ENCODE results near the gene DRP2.
"Not testable (repeated sequence)": the region's sequence is repeated elsewhere in the genome, so short reads cannot be mapped to it uniquely, and the experiment has no call there.

DRP2 gene, protein sequence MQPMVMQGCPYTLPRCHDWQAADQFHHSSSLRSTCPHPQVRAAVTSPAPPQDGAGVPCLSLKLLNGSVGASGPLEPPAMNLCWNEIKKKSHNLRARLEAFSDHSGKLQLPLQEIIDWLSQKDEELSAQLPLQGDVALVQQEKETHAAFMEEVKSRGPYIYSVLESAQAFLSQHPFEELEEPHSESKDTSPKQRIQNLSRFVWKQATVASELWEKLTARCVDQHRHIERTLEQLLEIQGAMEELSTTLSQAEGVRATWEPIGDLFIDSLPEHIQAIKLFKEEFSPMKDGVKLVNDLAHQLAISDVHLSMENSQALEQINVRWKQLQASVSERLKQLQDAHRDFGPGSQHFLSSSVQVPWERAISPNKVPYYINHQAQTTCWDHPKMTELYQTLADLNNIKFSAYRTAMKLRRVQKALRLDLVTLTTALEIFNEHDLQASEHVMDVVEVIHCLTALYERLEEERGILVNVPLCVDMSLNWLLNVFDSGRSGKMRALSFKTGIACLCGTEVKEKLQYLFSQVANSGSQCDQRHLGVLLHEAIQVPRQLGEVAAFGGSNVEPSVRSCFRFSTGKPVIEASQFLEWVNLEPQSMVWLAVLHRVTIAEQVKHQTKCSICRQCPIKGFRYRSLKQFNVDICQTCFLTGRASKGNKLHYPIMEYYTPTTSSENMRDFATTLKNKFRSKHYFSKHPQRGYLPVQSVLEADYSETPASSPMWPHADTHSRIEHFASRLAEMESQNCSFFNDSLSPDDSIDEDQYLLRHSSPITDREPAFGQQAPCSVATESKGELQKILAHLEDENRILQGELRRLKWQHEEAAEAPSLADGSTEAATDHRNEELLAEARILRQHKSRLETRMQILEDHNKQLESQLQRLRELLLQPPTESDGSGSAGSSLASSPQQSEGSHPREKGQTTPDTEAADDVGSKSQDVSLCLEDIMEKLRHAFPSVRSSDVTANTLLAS

DNA sequence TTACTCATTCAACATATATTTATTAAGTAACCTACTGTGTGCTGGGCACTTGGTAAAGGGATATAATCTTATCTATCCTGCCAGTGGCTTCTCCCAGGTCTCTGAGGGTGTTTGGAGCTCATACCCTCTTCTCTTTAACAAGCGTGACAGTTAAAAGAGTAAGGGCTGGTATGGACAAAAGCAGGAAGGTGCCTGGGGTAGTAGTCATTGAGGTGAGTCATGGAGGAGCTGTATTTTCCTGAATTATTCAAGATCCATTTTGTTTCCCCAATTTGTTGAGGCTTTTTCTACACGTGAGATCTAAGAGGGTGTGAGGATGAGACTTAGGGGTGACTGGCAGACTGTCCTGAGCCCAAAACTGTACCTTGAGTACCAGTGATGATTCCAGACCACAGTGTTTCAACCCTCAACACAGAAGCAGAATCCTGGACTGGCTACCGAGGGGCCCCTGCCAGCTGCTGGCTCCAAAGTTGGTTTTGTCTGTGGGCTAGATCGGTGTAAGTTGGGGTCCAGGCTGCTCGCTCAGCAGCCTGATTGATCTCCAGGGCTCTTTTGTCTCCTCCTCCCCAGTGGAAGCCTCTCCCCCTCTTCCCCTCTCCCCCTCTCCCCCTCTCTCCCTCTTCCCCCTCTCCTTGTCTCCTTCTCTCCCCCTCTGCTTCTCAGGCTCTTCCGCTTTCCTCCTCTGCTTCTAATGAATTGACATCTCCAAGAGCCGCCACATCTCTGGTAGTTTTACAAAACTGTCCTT, at the start of gene DRP2:
Gene DRP2, plus strand, starts transcription at position 671 of the 748 bp plus-strand sequence. CDS start 11,862 bp downstream, outside the sequence.
- H3K27ac ChIP-seq = no peak within 1 kb of the TSS
- H3K4me3 ChIP-seq (ENCODE audit: low read depth, low read length) = no peak within 1 kb of the TSS
- no peaks in the 10 kb centered on the region for H3K36me3 ChIP-seq
- TF ChIP-seq, protein P1, sequence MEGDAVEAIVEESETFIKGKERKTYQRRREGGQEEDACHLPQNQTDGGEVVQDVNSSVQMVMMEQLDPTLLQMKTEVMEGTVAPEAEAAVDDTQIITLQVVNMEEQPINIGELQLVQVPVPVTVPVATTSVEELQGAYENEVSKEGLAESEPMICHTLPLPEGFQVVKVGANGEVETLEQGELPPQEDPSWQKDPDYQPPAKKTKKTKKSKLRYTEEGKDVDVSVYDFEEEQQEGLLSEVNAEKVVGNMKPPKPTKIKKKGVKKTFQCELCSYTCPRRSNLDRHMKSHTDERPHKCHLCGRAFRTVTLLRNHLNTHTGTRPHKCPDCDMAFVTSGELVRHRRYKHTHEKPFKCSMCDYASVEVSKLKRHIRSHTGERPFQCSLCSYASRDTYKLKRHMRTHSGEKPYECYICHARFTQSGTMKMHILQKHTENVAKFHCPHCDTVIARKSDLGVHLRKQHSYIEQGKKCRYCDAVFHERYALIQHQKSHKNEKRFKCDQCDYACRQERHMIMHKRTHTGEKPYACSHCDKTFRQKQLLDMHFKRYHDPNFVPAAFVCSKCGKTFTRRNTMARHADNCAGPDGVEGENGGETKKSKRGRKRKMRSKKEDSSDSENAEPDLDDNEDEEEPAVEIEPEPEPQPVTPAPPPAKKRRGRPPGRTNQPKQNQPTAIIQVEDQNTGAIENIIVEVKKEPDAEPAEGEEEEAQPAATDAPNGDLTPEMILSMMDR (IDR thresholded peaks at IDR 0.05; ENCODE audit: low read depth, low read length) = no peak
- DNase-seq = no peak
- H3K27me3 ChIP-seq (ENCODE audit: insufficient read depth, low read depth, severe bottlenecking) = peaks cover 13% of the 10 kb centered on the region
- H3K9me3 ChIP-seq (ENCODE audit: severe bottlenecking) = no peaks in the 10 kb centered on the region

DNA sequence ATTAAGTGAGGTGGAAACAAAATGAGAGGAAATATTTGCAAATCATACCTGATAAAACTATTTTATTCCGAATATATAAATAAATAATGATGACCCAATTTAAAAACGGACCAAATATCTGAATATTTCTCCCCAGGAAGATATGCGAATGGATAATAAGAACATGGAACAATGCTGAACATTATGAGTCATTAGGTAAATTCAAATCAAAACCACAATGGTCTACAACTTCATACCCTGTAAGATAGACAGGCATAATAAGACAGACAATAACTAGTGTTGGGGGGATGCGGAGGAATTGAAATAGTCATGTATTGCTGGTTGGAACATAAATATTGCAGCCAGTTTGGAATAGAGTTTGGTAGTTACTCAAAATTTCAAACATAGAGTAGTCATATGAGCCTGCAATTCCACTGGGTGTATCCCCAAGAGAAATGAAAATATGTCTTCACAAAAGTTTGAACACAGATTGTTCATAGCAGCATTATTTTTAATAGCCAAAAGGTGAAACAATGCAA, 47.6 kb upstream of the DRP2 start:
- DNase-seq = no peak
- Histone ChIP-seq H3K36me3 (no peaks in the 10 kb centered on the region), H3K27ac (no peak overlapping the region), H3K9me3 (ENCODE audit: severe bottlenecking) (no peaks in the 10 kb centered on the region), H3K4me3 (ENCODE audit: low read depth, low read length) (no peak overlapping the region), H3K27me3 (ENCODE audit: insufficient read depth, low read depth, severe bottlenecking) (peaks cover 2% of the 10 kb centered on the region)
- TF ChIP-seq, protein P1 (IDR thresholded peaks at IDR 0.05; ENCODE audit: low read depth, low read length) = no peak

DNA sequence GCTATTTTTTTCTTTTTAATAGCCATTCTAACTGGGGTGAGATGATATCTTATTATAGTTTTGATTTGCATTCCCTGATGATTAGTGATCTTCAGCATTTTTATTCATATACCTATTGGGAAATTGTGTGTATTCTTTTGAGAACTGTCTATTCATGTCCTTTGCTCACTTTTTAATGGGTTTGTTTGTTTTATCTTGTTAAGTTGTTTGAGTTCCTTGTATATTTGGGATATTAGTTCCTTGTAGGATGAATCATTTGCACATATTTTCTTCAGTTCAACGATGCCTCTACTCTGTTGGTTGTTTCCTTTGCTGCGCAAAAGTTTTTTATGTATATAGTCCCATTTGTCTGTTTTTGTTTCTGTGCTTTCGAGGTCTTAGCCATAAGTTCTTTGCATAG, 43.1 kb upstream of the DRP2 start:
- TF ChIP-seq, protein P1 (IDR thresholded peaks at IDR 0.05; ENCODE audit: low read depth, low read length) = no peak
- Histone ChIP-seq H3K4me3 (ENCODE audit: low read depth, low read length) (no peak overlapping the region), H3K9me3 (ENCODE audit: severe bottlenecking) (no peaks in the 10 kb centered on the region), H3K27ac (no peak overlapping the region), H3K36me3 (no peaks in the 10 kb centered on the region), H3K27me3 (ENCODE audit: insufficient read depth, low read depth, severe bottlenecking) (peaks cover 4% of the 10 kb centered on the region)
- no peak for DNase-seq

DNA sequence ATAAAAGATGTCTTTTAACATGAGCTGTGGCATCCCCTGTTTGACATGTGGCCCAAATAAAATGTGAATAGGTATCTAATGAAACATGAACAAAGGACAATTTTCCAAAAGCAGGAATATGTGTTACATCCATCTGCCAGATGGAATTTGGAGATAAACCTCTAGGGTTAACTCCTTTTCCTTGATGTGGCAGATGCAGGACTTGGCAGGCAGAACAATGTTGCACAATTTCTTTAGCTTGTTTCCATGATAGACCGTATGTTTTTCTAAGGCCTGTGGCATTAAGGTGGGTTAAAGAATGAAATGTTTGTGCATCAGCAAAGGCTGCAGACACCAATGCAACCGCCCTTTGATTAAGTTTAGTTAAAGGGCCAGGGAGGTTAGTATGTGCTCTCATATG, 34.7 kb upstream of the DRP2 start:
- H3K4me3 ChIP-seq (ENCODE audit: low read depth, low read length); H3K27ac ChIP-seq; H3K9me3 ChIP-seq (ENCODE audit: severe bottlenecking); H3K27me3 ChIP-seq (ENCODE audit: insufficient read depth, low read depth, severe bottlenecking); DNase-seq; H3K36me3 ChIP-seq: not testable (repeated sequence)

DNA sequence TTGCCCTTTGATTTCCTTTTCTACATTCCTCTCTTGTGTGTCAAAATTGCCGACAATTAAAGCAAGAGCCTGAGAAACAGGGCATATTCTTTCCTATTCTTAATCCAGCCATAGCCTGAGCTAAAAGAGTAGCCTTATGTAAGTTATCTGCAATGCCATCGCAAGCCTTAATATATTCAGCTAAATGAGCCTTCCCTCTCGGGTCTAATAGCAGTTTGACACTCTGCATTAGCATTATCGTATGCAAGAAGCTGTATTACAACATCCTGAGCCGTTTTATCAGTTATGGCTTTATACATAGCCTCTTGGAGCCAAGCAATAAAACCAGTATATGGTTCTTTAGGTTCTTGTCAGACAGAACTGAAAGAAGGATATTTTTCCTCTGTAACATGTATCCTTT, 31.6 kb upstream of the DRP2 start:
- not testable (repeated sequence) for H3K27ac ChIP-seq; H3K9me3 ChIP-seq (ENCODE audit: severe bottlenecking); H3K36me3 ChIP-seq; DNase-seq; H3K27me3 ChIP-seq (ENCODE audit: insufficient read depth, low read depth, severe bottlenecking); H3K4me3 ChIP-seq (ENCODE audit: low read depth, low read length)

DNA sequence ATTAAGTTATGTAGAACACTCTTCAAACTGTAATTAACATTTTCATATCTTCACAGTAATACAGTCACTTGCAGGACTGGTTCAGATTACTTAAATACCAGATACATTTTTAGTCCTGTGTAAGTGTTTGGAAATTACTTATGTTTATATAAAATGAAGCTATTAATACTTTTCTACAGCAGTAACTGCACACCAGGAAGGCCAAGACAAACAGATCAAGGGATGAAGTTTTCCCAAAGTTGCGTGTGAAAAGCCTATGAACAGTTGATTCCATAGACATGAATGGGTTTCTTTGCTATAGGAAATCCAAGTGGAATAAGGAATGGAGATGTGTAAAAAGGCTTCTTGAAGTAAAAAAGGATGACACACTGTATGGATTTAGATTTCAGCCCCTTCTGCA, 28.9 kb upstream of the DRP2 start:
- peaks cover 3% of the 10 kb centered on the region for H3K27me3 ChIP-seq (ENCODE audit: insufficient read depth, low read depth, severe bottlenecking)

More for the DNA sequence above, 28.9 kb upstream of the DRP2 start:
- no peaks in the 10 kb centered on the region for H3K9me3 ChIP-seq (ENCODE audit: severe bottlenecking)
- no peak overlapping the region for H3K4me3 ChIP-seq (ENCODE audit: low read depth, low read length)
- TF ChIP-seq, protein P1 (IDR thresholded peaks at IDR 0.05; ENCODE audit: low read depth, low read length) = no peak
- DNase-seq = no peak
- H3K36me3 ChIP-seq = no peaks in the 10 kb centered on the region
- H3K27ac ChIP-seq = no peak overlapping the region

Measured in WERI-Rb-1 (cell line).